ENCODE results near the gene ZNF385B.
"Not testable (repeated sequence)": the region's sequence is repeated elsewhere in the genome, so short reads cannot be mapped to it uniquely, and the experiment has no call there.

The ZNF385B gene

DNA sequence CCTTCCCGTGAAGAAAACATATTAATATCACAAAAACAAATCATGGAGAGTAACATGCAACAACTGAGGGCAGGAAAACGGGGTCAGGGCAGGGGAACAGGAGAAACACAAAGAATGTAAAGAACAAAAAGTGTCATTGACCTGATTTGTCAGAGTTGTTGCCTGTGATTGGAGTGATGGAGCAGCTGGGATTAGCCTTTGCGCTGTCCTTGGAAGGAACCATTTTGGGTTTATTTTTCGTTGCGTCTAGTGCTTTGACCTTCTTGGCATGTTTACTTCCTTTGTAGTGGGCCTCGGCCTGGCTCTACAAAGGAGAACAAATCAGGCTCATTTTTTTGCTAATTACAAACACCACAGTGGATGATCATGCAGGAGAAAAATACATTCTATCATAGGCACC, 378.3 kb downstream of the ZNF385B start:
- no peak for DNase-seq (ENCODE audit: low spot score)

- DNase-seq (ENCODE audit: low spot score): no peak
Measured at GRCh38 chr2:179479947-179480346, 381.5 kb downstream of the ZNF385B start.

DNA sequence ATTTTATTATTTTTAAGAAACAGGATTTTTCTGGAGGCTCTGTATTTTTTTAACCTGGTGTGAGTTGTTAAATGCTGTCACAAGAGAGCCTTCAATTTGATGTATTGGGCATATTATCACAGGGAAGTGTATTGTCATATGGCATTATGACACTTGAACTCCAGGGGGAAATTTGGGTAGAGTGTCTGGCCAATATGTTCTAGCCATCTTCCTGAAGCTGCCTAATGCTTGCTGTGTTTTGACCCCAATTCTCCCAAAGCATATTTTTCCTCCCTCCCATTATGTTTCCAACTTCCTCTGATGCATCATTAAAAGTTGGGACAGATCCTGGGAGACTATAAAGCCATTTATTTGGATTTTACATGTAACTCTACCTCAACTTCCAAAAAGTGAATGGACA, 382.6 kb downstream of the ZNF385B start:
- no peak for DNase-seq (ENCODE audit: low spot score)

DNA sequence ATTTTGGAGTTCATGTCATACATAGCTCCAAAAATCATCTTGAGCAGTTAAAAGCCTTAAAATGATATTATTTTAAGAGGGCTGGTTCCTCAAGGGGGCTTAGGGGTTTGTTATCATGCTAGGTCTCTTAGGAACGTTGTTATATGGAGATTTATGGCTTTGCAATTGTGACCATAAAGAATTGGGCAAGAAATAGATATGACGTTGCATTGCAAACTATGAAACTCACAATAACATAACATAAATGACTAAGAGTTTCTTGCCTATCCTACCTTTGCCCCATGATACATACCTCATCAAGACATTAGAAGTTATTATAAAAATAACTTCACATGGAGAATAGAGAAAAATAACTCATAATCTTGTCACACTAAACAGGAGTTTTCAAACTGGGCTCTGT, 390.4 kb downstream of the ZNF385B start:
- no peak for DNase-seq (ENCODE audit: low spot score)

DNA sequence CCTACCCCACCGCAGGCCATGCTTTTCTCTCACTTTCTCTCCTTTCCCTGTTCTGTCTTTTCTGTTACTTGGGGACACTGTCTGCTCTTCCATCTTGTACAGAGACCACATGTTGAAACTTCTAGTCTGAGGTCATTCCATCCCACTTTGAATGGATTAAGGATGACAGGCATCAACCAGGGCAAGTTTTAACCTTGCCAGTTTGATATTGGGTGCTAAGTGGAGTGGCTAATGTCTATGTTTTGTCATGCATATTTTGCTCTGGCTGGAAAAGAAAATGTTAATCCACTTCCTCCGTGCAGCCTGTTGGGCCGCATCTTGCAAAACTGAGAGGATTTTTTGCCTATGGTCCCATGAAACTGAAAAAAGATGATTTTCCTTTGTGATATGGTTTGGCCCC, 391.3 kb downstream of the ZNF385B start:
- no peak for DNase-seq (ENCODE audit: low spot score)

DNA sequence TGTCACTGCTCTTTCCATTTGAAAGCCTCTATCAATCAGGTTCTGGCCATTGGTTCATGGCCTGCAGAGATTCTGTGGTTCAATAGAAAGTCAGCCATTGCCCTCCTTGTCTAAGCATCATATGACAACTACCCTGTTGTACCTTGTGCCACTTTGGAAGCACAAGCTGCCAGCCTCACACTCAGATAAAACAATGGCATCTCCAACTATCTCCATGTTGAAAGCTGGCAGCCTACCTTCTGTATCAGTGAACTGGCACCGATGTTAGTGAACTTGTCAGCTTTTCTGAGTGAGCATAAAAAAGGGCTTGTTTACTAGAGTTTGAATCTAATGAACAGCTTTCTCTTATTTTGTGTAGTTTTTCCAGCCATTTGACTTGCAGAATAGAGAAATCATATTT, 393.5 kb downstream of the ZNF385B start:
- DNase-seq (ENCODE audit: low spot score): no peak

DNA sequence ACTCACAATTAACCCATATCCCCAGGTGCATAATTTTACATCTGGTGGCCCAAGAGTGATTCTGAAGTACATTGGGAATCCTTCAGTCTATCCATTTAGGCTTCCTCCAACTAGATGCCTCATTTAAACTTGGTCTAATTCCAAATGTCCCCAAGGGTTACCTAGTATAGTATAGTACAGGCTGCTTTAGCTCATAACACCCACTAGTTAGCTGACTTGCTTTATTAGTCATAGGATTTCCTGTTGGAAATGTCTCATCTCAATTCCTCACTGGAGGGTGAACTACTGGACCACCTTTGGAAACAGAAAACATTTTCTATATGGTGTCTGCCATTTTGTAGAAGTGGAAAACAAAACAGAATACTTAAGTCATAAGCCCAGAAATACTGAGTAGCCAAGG, 394.3 kb downstream of the ZNF385B start:
- peak; percentile 88 for DNase-seq (ENCODE audit: low spot score)

DNA sequence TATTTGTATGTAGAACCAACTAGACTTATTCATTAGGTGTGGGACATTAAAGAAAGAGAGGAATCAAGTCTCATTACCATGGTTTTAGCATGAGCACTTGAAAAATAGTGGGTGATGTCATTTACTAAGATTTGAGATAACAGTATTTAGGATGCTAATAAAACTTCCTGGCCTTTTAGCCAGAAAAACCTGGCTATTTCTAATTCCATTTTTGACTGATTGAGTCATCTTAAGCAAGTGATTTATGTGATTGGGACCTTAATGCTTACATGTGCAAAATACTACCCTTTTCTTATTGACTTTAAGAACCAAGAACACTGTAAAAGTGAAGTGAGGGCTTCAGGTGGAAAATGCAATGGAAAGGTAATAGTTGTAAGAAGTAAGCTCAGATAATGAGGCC, 400.0 kb downstream of the ZNF385B start:
- DNase-seq (ENCODE audit: low spot score): no peak

DNA sequence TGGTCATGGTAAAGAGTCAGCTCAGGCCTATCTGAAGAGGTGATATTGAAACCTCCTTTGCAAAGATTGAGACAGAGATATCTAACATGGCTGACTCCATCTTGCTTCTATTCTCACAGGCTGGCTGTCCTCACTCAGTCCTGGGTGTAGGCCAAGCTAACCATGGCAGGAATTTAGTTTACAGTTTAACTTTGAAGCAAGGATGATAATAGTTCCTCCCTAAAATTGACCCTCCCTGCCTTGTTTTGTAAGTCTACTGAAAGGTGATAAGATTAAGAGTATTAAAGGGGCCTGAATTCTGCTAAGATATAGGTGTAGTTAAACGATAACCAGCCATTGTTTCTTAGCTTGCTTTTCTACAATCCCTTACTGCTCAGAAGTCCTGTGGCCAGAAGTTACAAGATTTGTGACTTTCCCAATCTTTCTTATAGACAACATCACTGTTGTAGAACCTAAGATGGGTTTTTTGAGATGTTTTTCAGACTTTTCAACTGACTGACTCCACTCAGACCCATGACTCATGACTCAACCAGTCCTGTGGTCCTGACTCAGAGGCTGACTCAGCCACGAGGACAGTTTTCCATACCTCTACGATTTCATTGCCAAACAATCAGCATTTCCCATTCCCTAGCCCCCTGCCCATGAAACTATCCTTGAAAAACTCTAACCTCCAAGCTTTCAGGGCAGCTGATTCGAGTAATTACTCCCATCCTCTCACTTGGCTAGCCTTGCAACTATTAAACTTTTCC, 401.1 kb downstream of the ZNF385B start:
- DNase-seq (ENCODE audit: low spot score): peak; percentile 78

DNA sequence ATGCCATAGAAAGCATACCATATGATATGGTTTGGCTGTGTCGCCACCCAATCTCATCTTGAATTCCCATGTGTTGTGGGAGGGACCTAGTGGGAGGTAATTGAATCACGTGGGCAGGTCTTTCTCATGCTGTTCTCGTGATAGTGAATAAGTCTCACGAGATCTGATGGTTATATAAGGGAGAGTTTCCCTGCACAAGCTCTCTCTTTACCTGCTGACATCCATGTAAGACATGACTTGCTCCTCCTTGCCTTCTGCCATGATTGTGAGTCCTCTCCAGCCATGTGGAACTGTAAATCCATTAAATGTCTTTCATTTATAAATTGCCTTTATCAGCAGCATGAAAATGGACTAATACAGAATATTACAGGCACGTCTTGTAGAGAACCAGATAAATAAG, 403.3 kb downstream of the ZNF385B start:
- not testable (repeated sequence) for DNase-seq (ENCODE audit: low spot score)

DNA sequence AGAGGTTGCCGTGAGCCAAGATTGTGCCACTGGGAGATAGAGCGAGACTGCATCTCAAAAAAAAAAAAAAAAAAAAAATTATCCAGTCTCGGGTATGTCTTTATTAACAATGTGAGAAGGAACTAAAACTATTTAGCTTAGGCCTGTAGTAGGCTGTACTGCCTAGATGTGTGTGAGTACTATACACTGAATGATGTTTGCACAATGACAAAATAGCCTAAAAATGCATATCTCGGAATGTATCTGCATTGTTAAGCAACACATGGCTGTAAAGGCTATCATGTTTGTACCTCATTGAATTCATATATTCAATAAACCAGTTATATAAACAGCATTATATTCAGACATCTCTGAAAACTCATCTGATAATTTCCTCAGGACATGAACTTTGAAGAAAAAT, 405.6 kb downstream of the ZNF385B start:
- DNase-seq (ENCODE audit: low spot score): no peak

DNA sequence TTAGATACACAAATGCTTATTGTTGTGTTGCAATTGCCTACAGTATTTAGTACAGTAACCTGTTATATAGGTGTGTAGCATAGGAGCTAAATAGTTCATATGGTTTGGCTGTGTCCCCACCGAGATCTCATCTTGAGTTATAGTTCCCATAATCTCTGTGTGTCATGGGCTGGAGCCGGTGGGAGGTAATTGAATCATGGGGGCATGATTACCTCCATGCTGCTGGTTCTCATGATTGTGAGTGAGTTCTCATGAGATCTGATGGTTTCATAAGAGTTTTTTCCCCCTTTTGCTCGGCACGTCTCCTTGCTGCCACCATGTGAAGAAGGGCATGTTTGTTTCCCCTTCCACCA, 406.3 kb downstream of the ZNF385B start:
- no peak for DNase-seq (ENCODE audit: low spot score)

DNA sequence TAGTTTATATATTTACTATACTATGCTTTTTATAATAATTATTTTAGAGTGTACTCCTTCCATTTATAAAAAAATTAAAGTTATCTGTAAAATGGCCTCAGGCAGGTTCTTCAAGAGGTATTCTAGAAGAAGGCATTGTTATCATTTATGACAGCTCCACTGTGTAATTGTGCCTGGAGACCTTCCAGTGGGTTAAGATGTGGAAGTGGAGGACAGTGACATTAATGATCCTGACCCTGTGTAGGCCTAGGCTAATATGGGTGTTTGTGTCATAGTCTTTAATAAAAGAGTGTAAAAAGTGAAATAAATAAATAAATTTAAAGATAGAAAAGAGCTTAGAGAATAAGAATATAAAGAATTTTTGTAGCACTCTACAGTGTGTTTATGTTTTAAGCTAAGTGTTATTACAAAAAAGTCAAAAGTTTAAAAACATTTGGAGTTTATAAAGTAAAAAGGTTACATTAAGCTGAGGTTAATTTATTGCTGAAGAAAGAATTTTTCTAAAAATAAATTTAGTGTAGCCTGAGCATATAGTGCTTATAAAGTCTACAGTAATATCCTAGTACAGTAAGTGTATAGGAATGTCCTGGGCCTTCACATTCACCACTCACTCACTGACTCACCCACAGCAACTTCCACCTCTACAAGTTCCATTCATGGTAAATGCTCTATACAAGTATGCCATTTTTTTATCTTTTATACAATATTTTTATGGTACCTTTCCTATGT, 406.8 kb downstream of the ZNF385B start:
- DNase-seq (ENCODE audit: low spot score): peak; percentile 93

- DNase-seq (ENCODE audit: low spot score): no peak
Measured at GRCh38 chr2:179449010-179449409, 412.4 kb downstream of the ZNF385B start.

GRCh38 chr2:179447839-179448447, 413.5 kb downstream of the ZNF385B start:
- DNase-seq (ENCODE audit: low spot score): no peak

DNA sequence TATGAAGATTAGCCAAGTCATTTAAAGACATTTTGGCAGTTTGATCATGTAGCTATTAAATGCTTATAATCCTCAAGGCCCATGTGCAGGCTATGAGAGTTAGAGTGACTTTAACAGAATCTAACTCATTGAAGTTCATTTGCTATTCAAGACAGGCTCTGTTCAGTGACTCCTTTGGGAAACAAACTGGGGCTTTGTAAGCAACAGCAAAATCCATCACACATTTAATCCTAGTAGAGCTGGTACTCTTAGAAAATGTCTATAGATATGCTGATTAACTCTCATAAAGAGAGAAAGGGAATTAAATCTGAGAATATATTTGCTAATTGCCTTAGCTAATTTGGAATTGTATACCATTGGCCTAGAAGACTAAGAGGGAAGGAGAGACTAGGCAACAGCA, 414.0 kb downstream of the ZNF385B start:
- DNase-seq (ENCODE audit: low spot score): no peak

- no peak for DNase-seq (ENCODE audit: low spot score)
Measured at GRCh38 chr2:179446476-179447141, 414.8 kb downstream of the ZNF385B start.

DNA sequence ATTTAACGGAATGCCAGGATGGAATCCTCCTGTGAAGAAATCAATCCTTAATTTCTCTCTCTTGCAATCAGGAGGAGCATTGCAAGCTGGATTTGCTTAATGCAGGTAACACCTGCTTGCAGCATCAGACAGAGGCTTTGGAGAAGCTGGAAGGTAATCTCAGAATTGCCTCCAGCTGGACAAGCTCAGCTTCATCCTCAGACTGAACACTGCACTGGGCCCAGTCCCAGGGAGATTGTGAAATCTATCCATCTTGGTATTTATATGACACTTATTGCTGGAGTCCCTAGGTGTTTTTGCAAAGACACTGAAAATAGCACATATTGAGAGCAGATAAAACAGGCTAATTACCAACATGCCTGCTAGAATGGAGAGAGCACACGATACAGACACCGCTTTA, 417.4 kb downstream of the ZNF385B start:
- DNase-seq (ENCODE audit: low spot score): no peak

- no peak for DNase-seq (ENCODE audit: low spot score)
Measured at GRCh38 chr2:179443180-179443579, 418.2 kb downstream of the ZNF385B start.

DNA sequence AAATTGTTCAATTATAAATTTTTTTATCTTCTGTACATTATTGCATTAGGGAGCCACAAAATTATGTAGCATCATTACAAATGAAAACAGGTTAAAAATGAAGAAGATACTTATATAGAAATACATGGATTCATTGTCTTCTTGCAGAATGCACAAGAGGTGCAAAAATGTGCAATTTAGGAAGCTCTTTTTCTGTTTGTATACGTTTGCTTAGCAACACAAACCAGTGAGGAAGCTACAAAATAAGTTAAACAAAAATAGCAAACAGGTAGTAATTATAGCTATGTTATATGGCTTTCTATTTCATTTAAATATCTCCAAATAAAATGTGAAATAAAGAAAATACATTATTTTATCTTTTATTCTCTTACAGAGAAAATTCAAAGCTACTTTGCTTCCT, 419.2 kb downstream of the ZNF385B start:
- DNase-seq (ENCODE audit: low spot score): no peak

- DNase-seq (ENCODE audit: low spot score): no peak
Measured at GRCh38 chr2:179441551-179441950, 419.9 kb downstream of the ZNF385B start.

DNA sequence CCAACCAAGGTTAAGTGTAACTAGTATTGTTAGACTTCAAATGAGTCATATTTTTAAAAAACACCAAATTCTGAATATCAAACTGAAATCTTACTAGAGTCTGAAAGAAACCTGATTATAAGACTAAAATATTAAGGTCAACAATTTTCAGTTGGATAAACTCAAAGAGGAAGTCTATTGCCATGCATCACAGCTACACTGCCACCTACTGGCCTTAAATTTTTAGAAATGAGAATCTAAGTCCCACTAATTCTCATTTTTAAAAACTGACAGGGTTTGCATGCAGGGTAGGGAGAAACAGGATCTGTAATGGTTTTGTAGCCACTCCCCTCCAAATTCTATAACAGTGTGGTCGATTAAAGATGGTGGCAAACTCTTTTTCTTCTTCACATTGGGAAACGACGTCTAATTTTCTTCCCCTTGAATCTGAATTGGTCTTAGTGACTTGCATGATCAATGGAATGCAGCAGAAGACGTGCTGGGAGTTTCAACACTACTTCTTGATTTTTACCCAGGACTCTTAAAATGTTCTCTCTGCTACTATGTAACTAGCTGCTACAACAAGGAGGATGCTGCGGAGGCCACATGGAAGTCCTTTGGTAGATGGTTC, 420.7 kb downstream of the ZNF385B start:
- DNase-seq (ENCODE audit: low spot score): peak; percentile 39

Measured in kidney capillary endothelial cell (primary cell).